ENCODE measurements around the gene LIAS.

- TF ChIP-seq, protein P1, sequence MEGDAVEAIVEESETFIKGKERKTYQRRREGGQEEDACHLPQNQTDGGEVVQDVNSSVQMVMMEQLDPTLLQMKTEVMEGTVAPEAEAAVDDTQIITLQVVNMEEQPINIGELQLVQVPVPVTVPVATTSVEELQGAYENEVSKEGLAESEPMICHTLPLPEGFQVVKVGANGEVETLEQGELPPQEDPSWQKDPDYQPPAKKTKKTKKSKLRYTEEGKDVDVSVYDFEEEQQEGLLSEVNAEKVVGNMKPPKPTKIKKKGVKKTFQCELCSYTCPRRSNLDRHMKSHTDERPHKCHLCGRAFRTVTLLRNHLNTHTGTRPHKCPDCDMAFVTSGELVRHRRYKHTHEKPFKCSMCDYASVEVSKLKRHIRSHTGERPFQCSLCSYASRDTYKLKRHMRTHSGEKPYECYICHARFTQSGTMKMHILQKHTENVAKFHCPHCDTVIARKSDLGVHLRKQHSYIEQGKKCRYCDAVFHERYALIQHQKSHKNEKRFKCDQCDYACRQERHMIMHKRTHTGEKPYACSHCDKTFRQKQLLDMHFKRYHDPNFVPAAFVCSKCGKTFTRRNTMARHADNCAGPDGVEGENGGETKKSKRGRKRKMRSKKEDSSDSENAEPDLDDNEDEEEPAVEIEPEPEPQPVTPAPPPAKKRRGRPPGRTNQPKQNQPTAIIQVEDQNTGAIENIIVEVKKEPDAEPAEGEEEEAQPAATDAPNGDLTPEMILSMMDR (IDR thresholded peaks at IDR 0.05) = no peak
- TF ChIP-seq EZH2 (IDR thresholded peaks at IDR 0.05; ENCODE audit: borderline replicate concordance, insufficient read depth, low read depth, low read length, poor library complexity, severe bottlenecking) = no peak
These were observed 21.4 kb downstream of the LIAS start for GRCh38 chr4:39480251-39480650.
